Measurements from ENCODE around the gene LPXN. TPM values are rescaled to one million over a fixed set of nuclear protein-coding genes. Genes with fewer than 3 reads are reported as not detected.

Gene LPXN
- total RNA-seq, 1 experiment from 2014 or later = 7.8 TPM

DNA sequence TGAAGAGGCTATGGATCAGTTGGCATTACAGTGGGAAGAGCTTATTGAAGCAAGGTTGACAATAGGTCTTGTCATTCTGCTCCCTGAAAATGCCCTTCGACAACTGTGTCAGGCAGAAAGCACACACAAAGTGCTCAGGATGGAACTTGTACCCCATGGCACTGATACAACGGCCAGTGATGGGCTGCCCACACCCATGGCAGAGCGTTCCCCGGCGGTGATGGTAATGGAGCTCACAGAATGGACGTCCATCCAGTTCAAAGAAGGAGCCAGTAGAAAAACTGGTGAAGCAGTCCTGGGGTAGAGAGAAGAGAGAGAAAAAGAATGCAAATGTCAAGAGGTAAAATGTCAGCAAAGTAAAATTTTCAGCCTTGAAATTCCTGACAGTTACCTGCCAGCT is 48.2 kb downstream of the LPXN start:
- CTCF ChIA-PET = interaction anchor here (0.9 to 5.0 kb wide), 4 partner anchors 15 to 241 kb away, joined by 3 to 42 read pairs (median 11); no protein-coding TSS in a partner anchor
- H3K9me3 Mint-ChIP-seq (ENCODE audit: unreplicated experiment) = no peaks in the 10 kb centered on the region
- BruUV-seq (replicated peaks) = no TSS peak
- TF ChIP-seq, protein P1, sequence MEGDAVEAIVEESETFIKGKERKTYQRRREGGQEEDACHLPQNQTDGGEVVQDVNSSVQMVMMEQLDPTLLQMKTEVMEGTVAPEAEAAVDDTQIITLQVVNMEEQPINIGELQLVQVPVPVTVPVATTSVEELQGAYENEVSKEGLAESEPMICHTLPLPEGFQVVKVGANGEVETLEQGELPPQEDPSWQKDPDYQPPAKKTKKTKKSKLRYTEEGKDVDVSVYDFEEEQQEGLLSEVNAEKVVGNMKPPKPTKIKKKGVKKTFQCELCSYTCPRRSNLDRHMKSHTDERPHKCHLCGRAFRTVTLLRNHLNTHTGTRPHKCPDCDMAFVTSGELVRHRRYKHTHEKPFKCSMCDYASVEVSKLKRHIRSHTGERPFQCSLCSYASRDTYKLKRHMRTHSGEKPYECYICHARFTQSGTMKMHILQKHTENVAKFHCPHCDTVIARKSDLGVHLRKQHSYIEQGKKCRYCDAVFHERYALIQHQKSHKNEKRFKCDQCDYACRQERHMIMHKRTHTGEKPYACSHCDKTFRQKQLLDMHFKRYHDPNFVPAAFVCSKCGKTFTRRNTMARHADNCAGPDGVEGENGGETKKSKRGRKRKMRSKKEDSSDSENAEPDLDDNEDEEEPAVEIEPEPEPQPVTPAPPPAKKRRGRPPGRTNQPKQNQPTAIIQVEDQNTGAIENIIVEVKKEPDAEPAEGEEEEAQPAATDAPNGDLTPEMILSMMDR (IDR thresholded peaks at IDR 0.05; ENCODE audit: unreplicated experiment) = no peak
- peaks cover 5% of the 10 kb centered on the region for H3K4me1 Mint-ChIP-seq (ENCODE audit: insufficient read depth, unreplicated experiment)
- DNase-seq (ENCODE audit: unreplicated experiment) = no peak
- H3K36me3 Mint-ChIP-seq (ENCODE audit: insufficient read depth, unreplicated experiment) = peaks cover 17% of the 10 kb centered on the region
- no peak overlapping the region for H3K27ac Mint-ChIP-seq (ENCODE audit: low read depth, unreplicated experiment)
- intact Hi-C loops (cut with micrococcal nuclease) = no loop called here
- POLR2A ChIA-PET = no interaction called here
- H3K27me3 Mint-ChIP-seq (ENCODE audit: insufficient read depth, unreplicated experiment) = no peaks in the 10 kb centered on the region
- H3K4me3 Mint-ChIP-seq (ENCODE audit: unreplicated experiment) = no peak overlapping the region

DNA sequence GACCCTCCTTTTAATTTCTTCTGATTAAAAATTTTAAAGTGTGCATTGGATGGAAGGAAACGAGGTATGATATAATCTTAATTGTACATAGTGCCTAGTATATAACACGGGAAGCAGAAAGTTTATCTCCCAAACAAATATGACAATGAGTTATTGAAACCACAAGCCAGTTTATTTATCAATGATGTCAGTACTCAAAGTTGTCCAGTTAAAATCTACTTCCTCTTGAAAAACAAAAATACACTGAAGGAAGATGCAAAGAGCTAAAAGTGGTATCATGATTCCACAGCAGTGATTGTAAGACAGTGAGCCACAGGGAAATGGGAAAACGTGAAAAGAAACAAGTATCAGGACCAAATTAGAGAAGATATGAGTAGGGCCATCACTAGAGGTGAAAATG is 48.9 kb downstream of the LPXN start:
- no TSS peak for BruUV-seq (replicated peaks)
- peaks cover 17% of the 10 kb centered on the region for H3K36me3 Mint-ChIP-seq (ENCODE audit: insufficient read depth, unreplicated experiment)
- intact Hi-C loops (cut with micrococcal nuclease) = no loop called here
- H3K4me3 Mint-ChIP-seq (ENCODE audit: unreplicated experiment) = no peak overlapping the region
- ChIA-PET CTCF (interaction anchor here (0.6 to 5.0 kb wide), 10 partner anchors 14 to 1034 kb away, joined by 3 to 42 read pairs (median 4); no protein-coding TSS in a partner anchor), POLR2A (no interaction called here)
- TF ChIP-seq, protein P1 (IDR thresholded peaks at IDR 0.05; ENCODE audit: unreplicated experiment) = no peak
- no peaks in the 10 kb centered on the region for H3K9me3 Mint-ChIP-seq (ENCODE audit: unreplicated experiment)
- H3K27me3 Mint-ChIP-seq (ENCODE audit: insufficient read depth, unreplicated experiment) = no peaks in the 10 kb centered on the region
- peaks cover 5% of the 10 kb centered on the region for H3K4me1 Mint-ChIP-seq (ENCODE audit: insufficient read depth, unreplicated experiment)
- H3K27ac Mint-ChIP-seq (ENCODE audit: low read depth, unreplicated experiment) = no peak overlapping the region
- DNase-seq (ENCODE audit: unreplicated experiment) = no peak

DNA sequence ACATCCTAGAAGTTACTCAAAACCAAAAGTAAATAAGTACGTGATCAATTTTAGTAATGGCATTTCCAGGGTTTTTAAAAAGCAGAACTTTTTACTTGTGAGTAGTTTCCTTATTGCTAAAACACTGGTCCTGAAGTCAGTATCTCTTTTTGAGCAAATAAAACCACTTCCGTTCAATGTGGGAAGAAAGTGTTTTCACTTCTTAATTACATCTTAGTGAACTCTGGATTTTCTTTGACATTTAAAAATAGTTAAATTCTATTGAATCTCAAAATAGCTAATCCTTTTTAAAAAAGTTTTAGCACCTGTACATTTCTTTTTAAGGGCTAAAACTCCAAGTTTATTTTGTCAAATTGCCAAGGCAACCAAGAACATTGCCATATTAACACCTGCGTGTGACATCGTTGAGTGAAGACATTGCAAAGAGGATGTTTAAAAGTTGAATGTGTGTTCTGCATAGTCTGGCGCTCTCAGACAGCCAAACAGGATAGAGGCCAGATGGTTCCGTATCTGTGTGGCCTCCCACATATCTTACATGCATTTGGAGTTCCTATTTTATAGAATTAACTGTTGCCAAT is 50.5 kb downstream of the LPXN start:
- intact Hi-C loops (cut with micrococcal nuclease) = loop anchor here (2.0 kb wide), 1 partner anchor 264 kb away; no protein-coding TSS in a partner anchor

More for the DNA sequence above, 50.5 kb downstream of the LPXN start:
- Mint-ChIP-seq H3K27me3 (ENCODE audit: insufficient read depth, unreplicated experiment) (no peaks in the 10 kb centered on the region), H3K4me1 (ENCODE audit: insufficient read depth, unreplicated experiment) (peaks cover 5% of the 10 kb centered on the region), H3K36me3 (ENCODE audit: insufficient read depth, unreplicated experiment) (peaks cover 17% of the 10 kb centered on the region), H3K27ac (ENCODE audit: low read depth, unreplicated experiment) (no peak overlapping the region), H3K9me3 (ENCODE audit: unreplicated experiment) (no peaks in the 10 kb centered on the region), H3K4me3 (ENCODE audit: unreplicated experiment) (no peak overlapping the region)
- BruUV-seq (replicated peaks) = no TSS peak
- CTCF ChIA-PET = interaction anchor here (0.6 to 5.0 kb wide), 26 partner anchors 9 to 1861 kb away, joined by 3 to 42 read pairs (median 4); partner anchors contain the start of gene CTNND1
- POLR2A ChIA-PET = interaction anchor here (1.0 kb wide), 1 partner anchor 49 kb away, joined by 4 read pairs; no protein-coding TSS in a partner anchor
- no peak for DNase-seq (ENCODE audit: unreplicated experiment)
- TF ChIP-seq, protein P1 (IDR thresholded peaks at IDR 0.05; ENCODE audit: unreplicated experiment) = no peak

Data from MCF 10A (cell line).